Activated gamma-delta T cell (primary cell): ENCODE measurements around the gene CCDC138.

Experiments
- DNase-seq: peaks from one replicate; lab custom pipeline; 2025; lab: John Stamatoyannopoulos, UW

The CCDC138 gene

GRCh38 chr2:108829578-108830310 lies 43.2 kb downstream of the CCDC138 start:
- DNase-seq, result no peak

GRCh38 chr2:108833219-108833618 lies 46.6 kb downstream of the CCDC138 start:
- no peak for DNase-seq

DNA sequence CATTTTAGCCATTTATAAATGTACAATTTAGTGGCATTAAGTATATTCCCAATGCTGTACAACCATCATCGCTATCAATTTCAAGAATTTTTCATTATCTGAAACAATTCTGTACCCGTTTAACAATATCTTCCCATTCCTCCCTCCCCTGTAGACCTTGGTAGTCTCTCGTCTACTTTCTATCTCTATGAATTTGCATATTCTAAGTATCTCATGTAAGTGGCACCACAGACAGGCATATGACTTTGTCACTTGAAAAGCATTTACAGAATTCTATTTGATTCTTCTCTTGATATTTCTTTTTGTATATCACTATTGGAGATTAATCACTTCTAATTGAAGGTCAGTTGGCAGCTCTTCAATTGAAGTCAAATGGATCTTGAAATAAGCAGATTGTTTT lies 48.0 kb downstream of the CCDC138 start:
- no peak for DNase-seq

- DNase-seq, result no peak
Measured at GRCh38 chr2:108835040-108835439, 48.5 kb downstream of the CCDC138 start.

DNA sequence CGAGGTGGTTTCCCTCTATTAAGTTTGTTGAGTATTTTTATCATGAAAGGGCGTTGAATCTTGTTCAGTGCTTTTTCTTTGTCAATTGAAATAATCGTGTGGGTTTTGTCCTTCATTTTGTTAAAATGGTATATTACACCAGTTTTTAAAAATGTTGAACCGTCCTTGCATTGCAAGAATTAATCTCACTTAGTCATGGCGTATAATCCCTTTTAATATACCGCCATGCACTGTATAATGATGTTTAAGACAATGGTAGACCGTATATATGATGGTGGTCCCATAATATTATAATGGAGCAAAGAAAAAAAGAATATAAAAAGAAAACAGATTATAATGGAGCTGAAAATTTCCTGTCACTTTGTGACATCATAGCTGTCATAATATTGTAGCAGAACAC lies 50.6 kb downstream of the CCDC138 start:
- DNase-seq, result no peak

GRCh38 chr2:108841506-108841905 lies 54.9 kb downstream of the CCDC138 start:
- no peak for DNase-seq

GRCh38 chr2:108845923-108846322 lies 59.4 kb downstream of the CCDC138 start:
- no peak for DNase-seq

DNA sequence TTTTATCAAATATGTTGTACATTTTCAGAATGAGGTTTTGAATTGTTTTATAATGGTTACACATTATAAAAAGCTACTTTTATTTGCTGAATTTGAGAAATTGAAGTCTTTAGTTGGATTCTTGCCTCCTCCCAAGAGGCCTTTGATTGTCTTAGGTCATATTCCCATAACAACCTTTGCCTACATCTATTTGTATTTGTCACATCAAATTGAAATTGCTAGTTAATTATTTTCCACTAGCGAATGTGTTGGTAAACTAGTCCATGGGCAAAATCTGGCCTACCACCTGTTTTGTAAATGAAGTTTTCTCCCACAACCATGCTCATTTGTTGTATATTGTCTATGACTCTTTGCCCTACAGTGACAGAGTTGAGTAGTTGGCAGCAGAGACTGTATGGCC lies 60.4 kb downstream of the CCDC138 start:
- no peak for DNase-seq

GRCh38 chr2:108852375-108852774 lies 65.8 kb downstream of the CCDC138 start:
- no peak for DNase-seq

DNA sequence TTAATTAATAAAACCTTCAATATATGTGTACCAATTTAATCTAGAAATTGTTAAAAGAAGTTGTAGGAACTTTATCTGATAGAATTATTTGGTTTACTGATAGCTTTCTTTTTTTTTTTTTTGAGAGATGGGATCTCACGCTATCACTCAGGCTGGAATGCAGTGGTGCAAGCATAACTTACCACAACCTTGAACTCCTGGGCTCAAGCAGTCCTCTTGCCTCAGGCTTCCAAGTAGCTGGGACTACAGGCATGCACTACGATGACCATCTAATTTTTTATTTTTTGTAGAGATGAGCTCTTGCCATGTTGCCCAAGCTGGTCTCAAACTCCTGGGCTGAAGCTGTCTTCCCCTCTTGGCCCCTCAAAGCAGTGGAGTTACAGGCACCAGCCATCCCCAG lies 66.8 kb downstream of the CCDC138 start:
- no peak for DNase-seq

DNA sequence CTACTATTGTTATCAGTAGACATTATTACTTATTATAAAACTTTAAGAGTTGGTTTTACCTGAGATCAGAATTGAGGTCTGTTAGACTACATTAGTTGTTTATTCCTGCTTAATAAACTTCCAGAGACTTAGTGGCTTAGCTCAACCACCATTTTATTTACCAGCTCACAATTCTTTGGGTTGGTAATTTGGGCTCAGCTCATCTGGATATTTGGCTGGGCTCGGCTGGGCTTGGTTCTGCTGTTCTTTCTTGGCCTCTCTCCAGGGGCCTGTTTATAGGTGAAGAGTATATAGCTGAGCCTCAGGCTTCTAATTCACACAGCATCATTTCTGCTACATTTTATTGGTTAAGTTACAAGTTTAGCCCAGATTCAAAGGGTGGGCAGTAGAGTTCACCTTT lies 67.9 kb downstream of the CCDC138 start:
- DNase-seq, result no peak

GRCh38 chr2:108855194-108855593 lies 68.6 kb downstream of the CCDC138 start:
- no peak for DNase-seq

- DNase-seq, result no peak
Measured at GRCh38 chr2:108858894-108859293, 72.3 kb downstream of the CCDC138 start.

DNA sequence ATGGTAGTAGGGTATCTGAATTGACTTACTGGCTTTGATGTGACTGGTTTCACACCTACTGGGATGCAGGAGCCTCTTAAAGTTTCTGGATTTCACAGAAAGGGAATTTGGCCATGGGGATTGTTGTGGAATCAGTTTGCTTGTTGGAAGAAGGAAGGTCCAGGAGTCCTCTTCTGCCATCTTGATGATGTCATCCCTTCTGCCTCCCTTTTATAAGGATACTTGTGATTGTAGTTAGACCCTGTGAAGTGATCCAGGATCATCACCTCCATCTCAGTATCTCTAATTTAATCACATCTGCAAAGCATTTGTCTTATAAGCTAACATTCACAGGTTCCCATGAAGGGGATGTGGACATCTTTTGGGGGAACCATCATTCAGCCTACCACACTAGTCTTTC lies 79.5 kb downstream of the CCDC138 start:
- DNase-seq, result no peak

- no peak for DNase-seq
Measured at GRCh38 chr2:108868911-108869310, 82.3 kb downstream of the CCDC138 start.

GRCh38 chr2:108869542-108869941 lies 83.0 kb downstream of the CCDC138 start:
- no peak for DNase-seq

- DNase-seq, result no peak
Measured at GRCh38 chr2:108870069-108870644, 83.6 kb downstream of the CCDC138 start.

DNA sequence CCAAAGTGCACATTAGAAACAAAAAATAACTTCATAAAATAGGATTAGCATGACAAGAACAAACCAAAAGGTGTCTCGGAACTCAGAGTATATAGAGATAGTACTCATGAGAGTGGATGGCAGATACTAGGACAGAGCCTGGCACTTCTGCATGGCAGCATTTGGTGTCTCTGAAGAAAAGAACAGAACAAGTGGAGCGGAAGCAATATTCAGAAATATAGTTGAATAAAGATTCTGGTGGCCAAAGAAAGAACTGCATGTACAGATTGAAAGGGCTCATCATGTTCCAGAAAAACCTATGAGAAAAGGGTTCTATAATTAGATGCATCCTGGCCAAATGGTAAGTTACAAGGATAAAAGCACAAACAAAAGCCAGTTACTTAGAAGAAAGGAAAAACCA lies 90.9 kb downstream of the CCDC138 start:
- no peak for DNase-seq

GRCh38 chr2:108878276-108878675 lies 91.7 kb downstream of the CCDC138 start:
- DNase-seq, result no peak

- DNase-seq, result no peak
Measured at GRCh38 chr2:108884619-108885018, 98.0 kb downstream of the CCDC138 start.

- DNase-seq, result no peak
Measured at GRCh38 chr2:108889907-108890306, 103.3 kb downstream of the CCDC138 start.

DNA sequence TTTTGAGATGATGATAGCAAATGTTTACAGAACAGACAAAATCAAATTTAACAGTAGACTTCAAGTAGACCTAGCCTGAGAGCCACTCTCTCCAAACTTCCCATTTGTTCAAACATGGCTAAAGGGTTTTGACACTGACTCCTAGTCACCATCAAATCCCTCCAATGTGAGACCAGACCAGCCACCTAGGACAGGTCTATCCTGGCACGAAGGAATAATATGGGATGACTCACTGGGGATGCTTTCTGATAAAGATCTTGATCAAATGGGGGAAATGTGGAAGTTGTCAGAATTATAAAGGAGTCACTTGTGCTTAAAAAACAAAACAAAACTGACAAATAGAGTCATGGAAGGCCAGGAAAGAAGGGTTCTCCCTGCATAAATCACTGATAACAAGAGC lies 106.7 kb downstream of the CCDC138 start:
- no peak for DNase-seq

GRCh38 chr2:108894766-108895165 lies 108.2 kb downstream of the CCDC138 start:
- DNase-seq, result no peak

DNA sequence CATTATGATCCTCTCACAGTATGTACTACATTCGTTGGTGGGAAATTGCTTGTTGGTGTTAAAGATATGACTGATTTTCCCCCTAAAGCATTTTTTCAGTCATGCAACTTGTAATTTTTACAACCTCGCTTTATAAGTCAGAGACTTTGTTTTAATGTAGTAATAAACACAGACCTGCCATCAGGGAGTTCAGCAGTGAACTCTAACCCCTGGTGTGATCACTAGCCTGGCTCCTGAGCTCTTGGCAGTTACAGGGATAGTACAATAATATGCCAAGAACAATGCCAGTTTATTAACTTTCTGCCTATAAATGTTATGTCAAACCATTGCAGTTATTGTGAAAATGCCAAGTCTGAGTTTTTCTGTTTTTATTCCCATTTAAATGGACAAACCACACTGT lies 108.6 kb downstream of the CCDC138 start:
- DNase-seq, result no peak
